H1 (cell line): ENCODE data around the gene RAB1A. TPM values are rescaled to one million over a fixed set of nuclear protein-coding genes. Genes with fewer than 3 reads are reported as not detected.

Experiments used
- CTCF ChIA-PET: fragments of 300-600 bp; sonication (Branson Sonifier 250); formaldehyde crosslinking; loops from one replicate; lab custom pipeline; 2021; ENCODE audit not compliant: partially characterized antibody; lab: Charles Lee
- POLR2A ChIA-PET: fragments of 300-600 bp; sonication (Branson Sonifier 250); formaldehyde crosslinking; loops from one replicate; lab custom pipeline; 2021; ENCODE audit warnings: inconsistent platforms; ENCODE audit not compliant: partially characterized antibody; lab: Charles Lee
- DNase-seq, 2 experiments: peaks; one replicate each; pipeline versions ENCODE4 v3.0.0 to v3.0.0-alpha.2; 2010 to 2022; ENCODE audit warnings: low spot score in 2 of 2, low read depth in 1 of 2, mixed read lengths in 1 of 2
- FAIRE-seq: peaks from 2 replicates; lab custom pipeline; 2011; peaks lifted over from hg19 to GRCh38; lab: Jason Lieb, UNC
- H2AFZ ChIP-seq: 2 replicates; pipeline ENCODE4 v1.8.1; 2012; ENCODE audit warnings: low read length, inconsistent platforms
- H2AK5ac ChIP-seq: 2 replicates; pipeline ENCODE4 v1.6.1; 2013; ENCODE audit warnings: low read depth, low read length
- H2BK120ac ChIP-seq: replicated peaks from 2 replicates; pipeline ENCODE3; 2013; ENCODE audit warnings: low read depth, low read length, inconsistent platforms
- H2BK12ac ChIP-seq: 2 replicates; pipeline ENCODE4 v1.6.1; 2013; ENCODE audit warnings: low read depth, low read length
- H2BK15ac ChIP-seq: 2 replicates; pipeline ENCODE4 v1.6.1; 2013; ENCODE audit warnings: low read length
- H2BK20ac ChIP-seq: 2 replicates; pipeline ENCODE4 v1.6.1; 2013; ENCODE audit warnings: low read length
- H2BK5ac ChIP-seq: 2 replicates; pipeline ENCODE4 v1.6.1; 2013; ENCODE audit warnings: low read depth, low read length
- H3K14ac ChIP-seq: 2 replicates; pipeline ENCODE4 v1.6.1; 2013; ENCODE audit warnings: inconsistent platforms; ENCODE audit not compliant: insufficient read length
- H3K18ac ChIP-seq: 2 replicates; pipeline ENCODE4 v1.6.1; 2013; ENCODE audit warnings: low read length; ENCODE audit errors: extremely low read depth
- H3K23ac ChIP-seq: 2 replicates; pipeline ENCODE4 v1.6.1; 2013; ENCODE audit warnings: inconsistent platforms; ENCODE audit not compliant: insufficient read length
- H3K23me2 ChIP-seq: 2 replicates; pipeline ENCODE4 v1.6.1; 2013; ENCODE audit warnings: low read depth, low read length
- H3K27ac ChIP-seq: 2 replicates; pipeline ENCODE4 v1.6.1; 2011; ENCODE audit warnings: low read depth, low read length, inconsistent platforms
- H3K27me3 ChIP-seq, 4 experiments: replicated peaks in 1 of 4; 1 replicate in 1 of 4; 2 replicates in 3 of 4; pipeline versions ENCODE4 v1.6.1 to v1.8.1; 2011 to 2013; ENCODE audit warnings: low read length in 3 of 4, mild to moderate bottlenecking in 3 of 4, inconsistent platforms in 2 of 4, mixed read lengths in 2 of 4, moderate library complexity in 1 of 4; ENCODE audit not compliant: control insufficient read depth in 3 of 4, insufficient read depth in 3 of 4; ENCODE audit errors: extremely low read depth in 1 of 4
- H3K36me3 ChIP-seq, 4 experiments: 2 replicates each; pipeline versions ENCODE4 v1.6.1 to v1.8.1; 2011 to 2013; ENCODE audit warnings: mild to moderate bottlenecking in 4 of 4, low read length in 3 of 4, moderate library complexity in 2 of 4, control low read depth in 1 of 4, inconsistent platforms in 1 of 4; ENCODE audit not compliant: insufficient read depth in 4 of 4, control insufficient read depth in 2 of 4
- H3K4ac ChIP-seq: replicated peaks from 2 replicates; pipeline ENCODE3; 2013; ENCODE audit warnings: low read length, low read depth, mixed read lengths, inconsistent platforms; ENCODE audit not compliant: insufficient read length
- H3K4me1 ChIP-seq, 4 experiments: replicated peaks in 1 of 4; 1 replicate in 1 of 4; 2 replicates in 3 of 4; pipeline versions ENCODE4 v1.6.1 to v1.8.1; 2011 to 2013; ENCODE audit warnings: low read length in 3 of 4, inconsistent platforms in 2 of 4, mixed read lengths in 1 of 4; ENCODE audit not compliant: insufficient read depth in 4 of 4, control insufficient read depth in 3 of 4
- H3K4me2 ChIP-seq, 2 experiments: 2 replicates each; pipeline versions ENCODE4 v1.6.1 to v1.8.1; 2011 to 2013; ENCODE audit warnings: low read depth in 2 of 2, low read length in 2 of 2, control low read depth in 1 of 2, inconsistent platforms in 1 of 2, mild to moderate bottlenecking in 1 of 2; ENCODE audit not compliant: insufficient read depth in 1 of 2
- H3K4me3 ChIP-seq, 4 experiments: fragments of 200-600, 300-600 bp in 1 of 4; sonication (generic), shearing (Covaris generic), sonication (Bioruptor Twin) in 1 of 4; 2 replicates each; pipeline versions ENCODE4 v1.5.1 to v1.8.1; 2011 to 2016; ENCODE audit warnings: low read length in 4 of 4, low read depth in 3 of 4, control low read depth in 2 of 4, inconsistent platforms in 2 of 4, mild to moderate bottlenecking in 2 of 4, mixed read lengths in 1 of 4, moderate library complexity in 1 of 4; ENCODE audit not compliant: insufficient read depth in 2 of 4; ENCODE audit errors: extremely low read depth in 1 of 4
- H3K56ac ChIP-seq: replicated peaks from 2 replicates; pipeline ENCODE3; 2013; ENCODE audit warnings: low read depth, mild to moderate bottlenecking, mixed read lengths, low read length, inconsistent platforms; ENCODE audit not compliant: insufficient read length
- H3K79me1 ChIP-seq: 2 replicates; pipeline ENCODE4 v1.6.1; 2013; ENCODE audit warnings: low read depth, low read length, control low read depth
- H3K79me2 ChIP-seq, 2 experiments: 2 replicates each; pipeline versions ENCODE4 v1.6.1 to v1.8.1; 2012 to 2013; ENCODE audit warnings: low read length in 2 of 2, mild to moderate bottlenecking in 2 of 2, inconsistent platforms in 1 of 2; ENCODE audit not compliant: insufficient read depth in 2 of 2, control insufficient read depth in 1 of 2
- H3K9ac ChIP-seq, 4 experiments: replicated peaks in 1 of 4; 1 replicate in 1 of 4; 2 replicates in 3 of 4; pipeline versions ENCODE4 v1.6.1 to v1.8.1; 2011 to 2013; ENCODE audit warnings: low read depth in 3 of 4, low read length in 3 of 4, control low read depth in 2 of 4, mild to moderate bottlenecking in 2 of 4, moderate library complexity in 2 of 4, inconsistent platforms in 1 of 4; ENCODE audit errors: extremely low read depth in 1 of 4
- H3K9me3 ChIP-seq, 2 experiments: 2 replicates each; pipeline versions ENCODE4 v1.6.1 to v1.8.1; 2012 to 2013; ENCODE audit warnings: mild to moderate bottlenecking in 2 of 2, moderate library complexity in 2 of 2, control low read depth in 1 of 2, inconsistent platforms in 1 of 2, low read depth in 1 of 2, low read length in 1 of 2, mixed read lengths in 1 of 2; ENCODE audit not compliant: insufficient read depth in 2 of 2
- H4K20me1 ChIP-seq, 2 experiments: replicated peaks in 1 of 2; 2 replicates each; pipeline versions ENCODE3 to v1.8.1; 2011 to 2013; ENCODE audit warnings: inconsistent platforms in 2 of 2, low read length in 2 of 2, mild to moderate bottlenecking in 1 of 2; ENCODE audit not compliant: insufficient read depth in 2 of 2, control insufficient read depth in 1 of 2
- H4K5ac ChIP-seq: 2 replicates; pipeline ENCODE4 v1.6.1; 2013; ENCODE audit warnings: low read length, low read depth, mixed read lengths, inconsistent platforms; ENCODE audit not compliant: insufficient read length
- H4K8ac ChIP-seq: 2 replicates; pipeline ENCODE4 v1.8.0; 2013; ENCODE audit warnings: mild to moderate bottlenecking, moderate library complexity, low read length, inconsistent platforms; ENCODE audit not compliant: insufficient read depth; ENCODE audit errors: extremely low read depth
- H4K91ac ChIP-seq: replicated peaks from 2 replicates; pipeline ENCODE3; 2013; ENCODE audit warnings: low read length, mixed read lengths, inconsistent platforms; ENCODE audit not compliant: insufficient read length
- BCL11A ChIP-seq, 2 experiments: IDR thresholded peaks; one replicate each; pipeline ENCODE4 v1.6.1; 2011; ENCODE audit warnings: low read depth in 2 of 2, low read length in 2 of 2, mild to moderate bottlenecking in 2 of 2
- CEBPB ChIP-seq: IDR thresholded peaks from 2 replicates; pipeline ENCODE4 v1.6.1; 2012; ENCODE audit warnings: low read depth, low read length
- CHD1 ChIP-seq: IDR thresholded peaks from 2 replicates; pipeline ENCODE4 v1.6.1; 2012; ENCODE audit warnings: low read depth, low read length, improper control_type of control experiment
- CREB1 ChIP-seq: IDR thresholded peaks from 2 replicates; pipeline ENCODE4 v1.6.1; 2012; ENCODE audit warnings: inconsistent platforms
- EGR1 ChIP-seq: IDR thresholded peaks from 2 replicates; pipeline ENCODE4 v1.6.1; 2011; ENCODE audit warnings: low read depth, low read length, borderline replicate concordance
- FOSL1 ChIP-seq: IDR thresholded peaks from 2 replicates; pipeline ENCODE4 v1.6.1; 2011; ENCODE audit warnings: mild to moderate bottlenecking, low read depth, low read length, moderate library complexity; ENCODE audit not compliant: insufficient read depth
- GABPA ChIP-seq: IDR thresholded peaks from 2 replicates; pipeline ENCODE4 v1.6.1; 2011; ENCODE audit warnings: mild to moderate bottlenecking, low read length, moderate library complexity, borderline replicate concordance; ENCODE audit not compliant: insufficient read depth
- GTF2F1 ChIP-seq: IDR thresholded peaks from 2 replicates; pipeline ENCODE4 v1.6.1; 2012; ENCODE audit warnings: low read depth, low read length, improper control_type of control experiment, borderline replicate concordance
- HDAC6 ChIP-seq: IDR thresholded peaks from one replicate; pipeline ENCODE4 v1.7.1; 2012; ENCODE audit warnings: low read depth, mild to moderate bottlenecking, inconsistent platforms, low read length, moderate library complexity
- KDM1A ChIP-seq: fragments of 200-600, 300-600 bp; sonication (generic); IDR thresholded peaks from 2 replicates; pipeline ENCODE4 v1.7.1; 2016; ENCODE audit warnings: mild to moderate bottlenecking, low read length, borderline replicate concordance
- KDM5A ChIP-seq: fragments of 200-600 bp; IDR thresholded peaks from 2 replicates; pipeline ENCODE4 v1.7.1; 2012; ENCODE audit warnings: mild to moderate bottlenecking, low read length, inconsistent platforms, mixed read lengths
- SAP30 ChIP-seq: fragments of 300-600 bp; sonication (generic); IDR thresholded peaks from 2 replicates; pipeline ENCODE4 v1.7.1; 2012; ENCODE audit warnings: low read length, moderate library complexity, mild to moderate bottlenecking, inconsistent platforms; ENCODE audit not compliant: insufficient read depth, insufficient replicate concordance
- ZNF274 ChIP-seq: IDR thresholded peaks from 2 replicates; pipeline ENCODE4 v1.7.0; 2012; ENCODE audit warnings: low read length, borderline replicate concordance; ENCODE audit errors: extremely low read depth
- WGBS, 2 experiments: shearing (Covaris generic) in 1 of 2; methylation state at CpG; one replicate each; pipeline versions ENCODE4 v1.1.6 to v1.1.7; 2013 to 2015; ENCODE audit warnings: low lambda C conversion rate in 2 of 2, mixed read lengths in 2 of 2, inconsistent platforms in 1 of 2, low coverage in 1 of 2, missing lambda C conversion rate in 1 of 2; ENCODE audit not compliant: insufficient replicate concordance in 2 of 2, insufficient coverage in 1 of 2, insufficient read length in 1 of 2; ENCODE audit errors: extremely low coverage in 1 of 2, missing lambda C conversion rate in 1 of 2; 5-methylcytosine and 5-hydroxymethylcytosine counted together
- polyA plus RNA-seq, 7 experiments: library from polyadenylated mRNA; depleted of rRNA in 3 of 7; stranded (reverse) in 5 of 7; unstranded in 2 of 7; fragments of >200 nt in 5 of 7; fragments of 200-250 nt in 2 of 7; gene quantifications; 1 replicate in 5 of 7; 2 replicates in 1 of 7; 4 replicates in 1 of 7; pipeline versions ENCODE4 v1.2.1 to v1.2.3, GENCODE V29; 2011 to 2013; ENCODE audit warnings: missing spikeins in 2 of 7, mixed read lengths in 2 of 7
- total RNA-seq: library from RNA; stranded (reverse); fragmentation: NEBNext Ultra II Directional; extraction: Animal tissue kit (Norgen Biotek cat#: 25700); gene quantifications from 2 replicates; pipeline ENCODE4 v1.2.1, GENCODE V29; 2021

RAB1A gene
- total and polyA plus RNA-seq, 2 of the 8 experiments (the other 6 are each of a cell fraction or from before 2014, with no cell fraction given), result 77.9 to 120 TPM

- ChIA-PET POLR2A (interaction anchor here (1.2 to 3.2 kb wide), 4 partner anchors 9 to 95 kb away, joined by 3 to 12 read pairs (median 8); partner anchors contain the start of gene CEP68), CTCF (interaction anchor here (1.5 to 6.2 kb wide), 3 partner anchors 9 to 112 kb away, joined by 6 to 27 read pairs (median 26); no protein-coding TSS in a partner anchor)
- DNase-seq, result peak in 1 of 2 experiments; percentile 23
- Histone ChIP-seq H3K27ac (no peak overlapping the region), H2BK120ac (no peak overlapping the region), H3K36me3 (peaks cover 20 to 79% (median 42%) of the 10 kb centered on the region in 4 experiments), H3K4me1 (peaks cover 0 to 18% (median 5%) of the 10 kb centered on the region in 4 experiments), H2AFZ (no peak overlapping the region), H3K79me1 (peaks cover 4% of the 10 kb centered on the region; the same call in 1 of the 2 replicates), H2AK5ac (no peak overlapping the region), H3K23ac (no peak overlapping the region), H3K9ac (no peak overlapping the region), H4K20me1 (peaks cover 18 to 24% of the 10 kb centered on the region in 2 experiments), H3K56ac (no peak overlapping the region), H2BK12ac (no peak overlapping the region), H3K4ac (no peak overlapping the region), H2BK15ac (no peak overlapping the region), H4K91ac (no peak overlapping the region), H4K5ac (no peak overlapping the region), H3K27me3 (no peaks in the 10 kb centered on the region), H3K23me2 (no peaks in the 10 kb centered on the region; the same call in 1 of the 2 replicates), H4K8ac (no peak overlapping the region; the same call in 1 of the 2 replicates), H3K9me3 (no peaks in the 10 kb centered on the region), H3K4me3 (no peak overlapping the region), H2BK20ac (no peak overlapping the region), H3K18ac (no peak overlapping the region), H2BK5ac (no peak overlapping the region), H3K4me2 (no peak overlapping the region), H3K14ac (no peak overlapping the region), H3K79me2 (0 out of 4 replicates have a peak, but pooled peaks cover 0 to under 1% of the 10 kb centered on the region in 2 experiments)
- FAIRE-seq, result no peak
- WGBS, 2 experiments, result 91% methylated on average over 12 of the region's 12 CpGs; no CpG with 5 or more reads in 1 of the 2 experiments
- TF ChIP-seq GABPA (no peak), BCL11A (IDR thresholded peaks at IDR 0.05; ENCODE audit: low read depth in 2 of 2, low read length in 2 of 2) (no peak), KDM1A (no peak), CHD1 (no peak), CREB1 (no peak), KDM5A (no peak), FOSL1 (no peak), CEBPB (no peak), GTF2F1 (no peak), HDAC6 (no peak), SAP30 (no peak), ZNF274 (no peak), EGR1 (no peak)
These were observed 55.9 kb downstream of the RAB1A start for GRCh38 chr2:65073879-65074565.
